GM23338 (cell line): Measurements from ENCODE around the gene PALM. TPM values are rescaled to one million over a fixed set of nuclear protein-coding genes. Genes with fewer than 3 reads are reported as not detected.

Source experiments
- ATAC-seq: fragments of 200-7000 bp; cut with Tn5 transposase; 3 replicates; pipeline ENCODE4 v1.9.1; 2020
- DNase-seq: peaks from one replicate; pipeline ENCODE4 v3.0.0-alpha.2; 2015; ENCODE audit warnings: low spot score
- H2AFZ ChIP-seq: fragments of 200-600 bp; sonication (generic); 2 replicates; pipeline ENCODE4 v1.8.0; 2016; ENCODE audit warnings: antibody characterized with exemption, mild to moderate bottlenecking, moderate library complexity
- H3F3A ChIP-seq: fragments of 200-600 bp; sonication (generic); replicated peaks from 2 replicates; pipeline ENCODE4 v1.8.0; 2017; ENCODE audit warnings: antibody characterized with exemption, mixed run types, low read depth
- H3K27ac ChIP-seq: fragments of 200-600 bp; sonication (generic); 2 replicates; pipeline ENCODE4 v1.6.1; 2016; ENCODE audit warnings: low read depth
- H3K27me3 ChIP-seq: fragments of 200-600 bp; sonication (generic); 2 replicates; pipeline ENCODE4 v1.8.0; 2016; ENCODE audit warnings: mild to moderate bottlenecking, mixed run types, moderate library complexity; ENCODE audit not compliant: insufficient read depth
- H3K36me3 ChIP-seq: fragments of 200-600 bp; sonication (generic); 2 replicates; pipeline ENCODE4 v1.8.0; 2016; ENCODE audit warnings: mild to moderate bottlenecking; ENCODE audit not compliant: insufficient read depth
- H3K4me1 ChIP-seq: fragments of 200-600 bp; sonication (generic); 2 replicates; pipeline ENCODE4 v1.8.0; 2016; ENCODE audit warnings: mild to moderate bottlenecking, moderate library complexity; ENCODE audit not compliant: insufficient read depth
- H3K4me2 ChIP-seq: fragments of 200-600 bp; sonication (generic); 2 replicates; pipeline ENCODE4 v1.7.1; 2017; ENCODE audit warnings: mixed run types
- H3K4me3 ChIP-seq: fragments of 200-600 bp; sonication (generic); 2 replicates; pipeline ENCODE4 v1.6.1; 2016; ENCODE audit warnings: mixed run types
- H3K79me2 ChIP-seq: fragments of 200-600 bp; sonication (generic); replicated peaks from 2 replicates; pipeline ENCODE4 v1.8.0; 2017; ENCODE audit warnings: mild to moderate bottlenecking; ENCODE audit not compliant: insufficient read depth
- H3K9me2 ChIP-seq: fragments of 200-600 bp; sonication (generic); 2 replicates; pipeline ENCODE4 v1.8.0; 2017; ENCODE audit not compliant: insufficient read depth
- H4K20me1 ChIP-seq: fragments of 200-600 bp; sonication (generic); replicated peaks from 2 replicates; pipeline ENCODE4 v1.8.0; 2017; ENCODE audit warnings: mild to moderate bottlenecking; ENCODE audit not compliant: insufficient read depth
- H3K27ac Mint-ChIP-seq: 2 replicates; pipeline ENCODE4 v1.8.0; 2020; ENCODE audit warnings: inconsistent platforms, mild to moderate bottlenecking, moderate library complexity, mixed read lengths
- H3K27me3 Mint-ChIP-seq: 3 replicates; pipeline ENCODE4 v1.8.0; 2022; ENCODE audit warnings: low read depth, mild to moderate bottlenecking, moderate library complexity, mixed read lengths, inconsistent platforms; ENCODE audit not compliant: insufficient read depth, poor library complexity
- H3K36me3 Mint-ChIP-seq: 3 replicates; pipeline ENCODE4 v1.8.0; 2021; ENCODE audit warnings: low read depth, mild to moderate bottlenecking, inconsistent platforms, moderate library complexity, mixed read lengths
- H3K4me1 Mint-ChIP-seq: 3 replicates; pipeline ENCODE4 v1.8.0; 2020; ENCODE audit warnings: mild to moderate bottlenecking, inconsistent platforms, mixed read lengths
- H3K4me3 Mint-ChIP-seq: 3 replicates; pipeline ENCODE4 v1.8.0; 2021; ENCODE audit warnings: moderate library complexity, mild to moderate bottlenecking, inconsistent platforms, mixed read lengths
- H3K9me3 Mint-ChIP-seq: 3 replicates; pipeline ENCODE4 v1.8.0; 2020; ENCODE audit warnings: moderate library complexity, mild to moderate bottlenecking, inconsistent platforms, mixed read lengths
- CREB1 ChIP-seq: fragments of 250-450 bp; sonication (Bioruptor Pico); IDR thresholded peaks from 2 replicates; pipeline ENCODE4 v1.5.0; 2020; ENCODE audit warnings: low read depth, mild to moderate bottlenecking, moderate library complexity
- EZH2 ChIP-seq: fragments of 200-600 bp; sonication (generic); IDR thresholded peaks from one replicate; pipeline ENCODE4 v1.8.0; 2017; ENCODE audit warnings: antibody characterized with exemption, mild to moderate bottlenecking, low read depth; ENCODE audit not compliant: unreplicated experiment
- EZH2phosphoT487 ChIP-seq: fragments of 200-600 bp; sonication (generic); IDR thresholded peaks from one replicate; pipeline ENCODE4 v1.8.1; 2018; ENCODE audit warnings: antibody characterized with exemption; ENCODE audit not compliant: unreplicated experiment
- JUNB ChIP-seq: IDR thresholded peaks from one replicate; pipeline ENCODE4 v1.6.1; 2016; ENCODE audit warnings: antibody characterized with exemption; ENCODE audit not compliant: unreplicated experiment
- NANOG ChIP-seq: IDR thresholded peaks from 2 replicates; pipeline ENCODE4 v1.6.1; 2016; ENCODE audit warnings: antibody characterized with exemption, borderline replicate concordance
- POLR2AphosphoS5 ChIP-seq: IDR thresholded peaks from 2 replicates; pipeline ENCODE4 v1.6.1; 2016; ENCODE audit warnings: antibody characterized with exemption, low read depth
- STAT1 ChIP-seq: IDR thresholded peaks from one replicate; pipeline ENCODE4 v1.6.1; 2016; ENCODE audit warnings: antibody characterized with exemption; ENCODE audit not compliant: unreplicated experiment
- ZNF114 ChIP-seq: fragments of 250-450 bp; sonication (Bioruptor Pico); IDR thresholded peaks from 2 replicates; pipeline ENCODE4 v1.5.0; 2020; ENCODE audit warnings: mild to moderate bottlenecking, moderate library complexity
- ZNF331 ChIP-seq: fragments of 250-450 bp; sonication (Bioruptor Pico); IDR thresholded peaks from 2 replicates; pipeline ENCODE4 v1.5.0; 2020; ENCODE audit warnings: low read depth, mild to moderate bottlenecking, moderate library complexity
- polyA plus RNA-seq: library from polyadenylated mRNA; unstranded; fragments of >200 nt; fragmentation: Nextera tagmentation; extraction: Ambion mirVana; gene quantifications from 2 replicates; pipeline ENCODE4 v1.2.1, GENCODE V29; 2016
- total RNA-seq: library from RNA; depleted of rRNA; stranded (reverse); fragments of >200 nt; shearing (Covaris generic); gene quantifications from 2 replicates; pipeline ENCODE4 v1.2.3, GENCODE V29; 2014
- TF ChIP-seq, protein P1 (sequence below): IDR thresholded peaks from 2 replicates; pipeline ENCODE4 v1.6.1; 2016; ENCODE audit warnings: antibody characterized with exemption
- TF ChIP-seq, protein P2 (sequence below): fragments of 250-450 bp; sonication (Bioruptor Pico); IDR thresholded peaks from 2 replicates; pipeline ENCODE4 v1.5.0; 2020; ENCODE audit warnings: mild to moderate bottlenecking, moderate library complexity
- TF ChIP-seq, protein P3 (sequence below): IDR thresholded peaks from one replicate; pipeline ENCODE4 v1.6.1; 2018; ENCODE audit warnings: antibody characterized with exemption; ENCODE audit not compliant: unreplicated experiment
- TF ChIP-seq, protein P4 (sequence below), 2 experiments: fragments of 200-600 bp in 1 of 2; sonication (generic) in 1 of 2; conservative IDR thresholded peaks; 2 replicates each; pipeline versions ENCODE4 v1.5.1 to v1.6.1; 2016 to 2017; ENCODE audit warnings: antibody characterized with exemption in 2 of 2, low read depth in 2 of 2, mild to moderate bottlenecking in 2 of 2, moderate library complexity in 1 of 2

Gene PALM
- total and polyA plus RNA-seq, 2 experiments from 2014 or later = 3.8 to 26.1 TPM

DNA sequence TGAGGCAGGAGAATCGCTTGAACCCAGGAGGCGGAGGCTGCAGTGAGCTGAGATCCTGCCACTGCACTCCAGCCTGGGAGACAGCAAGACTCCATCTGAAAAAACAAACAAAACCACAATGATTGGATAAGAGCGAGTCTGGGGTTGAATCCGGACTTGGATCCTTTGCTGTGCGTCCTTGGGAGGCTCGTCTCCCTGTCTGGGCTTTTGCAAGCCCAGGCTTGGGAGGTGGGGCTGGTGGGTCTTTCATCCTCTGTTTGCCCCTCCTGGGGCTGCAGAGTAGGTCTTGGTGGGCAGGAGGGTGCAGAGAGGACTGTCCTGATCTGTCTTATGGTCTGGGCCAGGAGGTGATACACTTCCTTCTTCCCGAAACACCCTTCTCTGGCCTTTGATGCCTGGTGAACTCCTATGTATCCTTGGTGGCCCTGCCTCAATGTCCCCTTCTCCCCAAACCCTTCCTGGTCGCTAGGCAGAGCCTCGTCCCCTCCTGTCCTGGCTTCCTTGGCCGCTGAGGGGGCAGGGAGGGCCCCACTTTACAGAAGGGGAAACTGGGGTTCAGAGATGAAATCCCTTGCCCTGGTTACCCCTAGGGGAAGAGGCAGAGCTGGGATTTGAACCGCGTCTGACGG is 16.8 kb downstream of the PALM start:
- Histone ChIP-seq H3K36me3 (no peaks in the 10 kb centered on the region), H2AFZ (no peak overlapping the region), H3K27me3 (0 out of 2 replicates have a peak, but pooled peaks cover 3% of the 10 kb centered on the region), H3K27ac (no peak overlapping the region), H3K9me2 (no peaks in the 10 kb centered on the region), H3F3A (no peaks in the 10 kb centered on the region), H3K4me1 (peaks cover 3% of the 10 kb centered on the region; the same call in 1 of the 2 replicates), H4K20me1 (no peaks in the 10 kb centered on the region; the same call in 1 of the 2 replicates), H3K4me3 (no peak overlapping the region), H3K4me2 (no peak overlapping the region), H3K79me2 (no peaks in the 10 kb centered on the region)
- H3K27me3 Mint-ChIP-seq = no peaks in the 10 kb centered on the region
- H3K9me3 Mint-ChIP-seq = peaks cover 2% of the 10 kb centered on the region; the same call in 1 of the 3 replicates
- no peak overlapping the region for H3K4me3 Mint-ChIP-seq
- H3K4me1 Mint-ChIP-seq = no peaks in the 10 kb centered on the region; the same call in 2 of the 3 replicates
- DNase-seq (no peak), ATAC-seq (no peak)
- no peak overlapping the region for H3K27ac Mint-ChIP-seq
- TF ChIP-seq JUNB (no peak), CREB1 (CRISPR knock-in tag) (no peak), EZH2 (no peak), POLR2AphosphoS5 (no peak), ZNF114 (CRISPR knock-in tag) (no peak), STAT1 (no peak), NANOG (no peak), EZH2phosphoT487 (no peak), ZNF331 (CRISPR knock-in tag) (no peak)
- TF ChIP-seq, protein P1, sequence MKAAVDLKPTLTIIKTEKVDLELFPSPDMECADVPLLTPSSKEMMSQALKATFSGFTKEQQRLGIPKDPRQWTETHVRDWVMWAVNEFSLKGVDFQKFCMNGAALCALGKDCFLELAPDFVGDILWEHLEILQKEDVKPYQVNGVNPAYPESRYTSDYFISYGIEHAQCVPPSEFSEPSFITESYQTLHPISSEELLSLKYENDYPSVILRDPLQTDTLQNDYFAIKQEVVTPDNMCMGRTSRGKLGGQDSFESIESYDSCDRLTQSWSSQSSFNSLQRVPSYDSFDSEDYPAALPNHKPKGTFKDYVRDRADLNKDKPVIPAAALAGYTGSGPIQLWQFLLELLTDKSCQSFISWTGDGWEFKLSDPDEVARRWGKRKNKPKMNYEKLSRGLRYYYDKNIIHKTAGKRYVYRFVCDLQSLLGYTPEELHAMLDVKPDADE = no peak
- TF ChIP-seq, protein P2, sequence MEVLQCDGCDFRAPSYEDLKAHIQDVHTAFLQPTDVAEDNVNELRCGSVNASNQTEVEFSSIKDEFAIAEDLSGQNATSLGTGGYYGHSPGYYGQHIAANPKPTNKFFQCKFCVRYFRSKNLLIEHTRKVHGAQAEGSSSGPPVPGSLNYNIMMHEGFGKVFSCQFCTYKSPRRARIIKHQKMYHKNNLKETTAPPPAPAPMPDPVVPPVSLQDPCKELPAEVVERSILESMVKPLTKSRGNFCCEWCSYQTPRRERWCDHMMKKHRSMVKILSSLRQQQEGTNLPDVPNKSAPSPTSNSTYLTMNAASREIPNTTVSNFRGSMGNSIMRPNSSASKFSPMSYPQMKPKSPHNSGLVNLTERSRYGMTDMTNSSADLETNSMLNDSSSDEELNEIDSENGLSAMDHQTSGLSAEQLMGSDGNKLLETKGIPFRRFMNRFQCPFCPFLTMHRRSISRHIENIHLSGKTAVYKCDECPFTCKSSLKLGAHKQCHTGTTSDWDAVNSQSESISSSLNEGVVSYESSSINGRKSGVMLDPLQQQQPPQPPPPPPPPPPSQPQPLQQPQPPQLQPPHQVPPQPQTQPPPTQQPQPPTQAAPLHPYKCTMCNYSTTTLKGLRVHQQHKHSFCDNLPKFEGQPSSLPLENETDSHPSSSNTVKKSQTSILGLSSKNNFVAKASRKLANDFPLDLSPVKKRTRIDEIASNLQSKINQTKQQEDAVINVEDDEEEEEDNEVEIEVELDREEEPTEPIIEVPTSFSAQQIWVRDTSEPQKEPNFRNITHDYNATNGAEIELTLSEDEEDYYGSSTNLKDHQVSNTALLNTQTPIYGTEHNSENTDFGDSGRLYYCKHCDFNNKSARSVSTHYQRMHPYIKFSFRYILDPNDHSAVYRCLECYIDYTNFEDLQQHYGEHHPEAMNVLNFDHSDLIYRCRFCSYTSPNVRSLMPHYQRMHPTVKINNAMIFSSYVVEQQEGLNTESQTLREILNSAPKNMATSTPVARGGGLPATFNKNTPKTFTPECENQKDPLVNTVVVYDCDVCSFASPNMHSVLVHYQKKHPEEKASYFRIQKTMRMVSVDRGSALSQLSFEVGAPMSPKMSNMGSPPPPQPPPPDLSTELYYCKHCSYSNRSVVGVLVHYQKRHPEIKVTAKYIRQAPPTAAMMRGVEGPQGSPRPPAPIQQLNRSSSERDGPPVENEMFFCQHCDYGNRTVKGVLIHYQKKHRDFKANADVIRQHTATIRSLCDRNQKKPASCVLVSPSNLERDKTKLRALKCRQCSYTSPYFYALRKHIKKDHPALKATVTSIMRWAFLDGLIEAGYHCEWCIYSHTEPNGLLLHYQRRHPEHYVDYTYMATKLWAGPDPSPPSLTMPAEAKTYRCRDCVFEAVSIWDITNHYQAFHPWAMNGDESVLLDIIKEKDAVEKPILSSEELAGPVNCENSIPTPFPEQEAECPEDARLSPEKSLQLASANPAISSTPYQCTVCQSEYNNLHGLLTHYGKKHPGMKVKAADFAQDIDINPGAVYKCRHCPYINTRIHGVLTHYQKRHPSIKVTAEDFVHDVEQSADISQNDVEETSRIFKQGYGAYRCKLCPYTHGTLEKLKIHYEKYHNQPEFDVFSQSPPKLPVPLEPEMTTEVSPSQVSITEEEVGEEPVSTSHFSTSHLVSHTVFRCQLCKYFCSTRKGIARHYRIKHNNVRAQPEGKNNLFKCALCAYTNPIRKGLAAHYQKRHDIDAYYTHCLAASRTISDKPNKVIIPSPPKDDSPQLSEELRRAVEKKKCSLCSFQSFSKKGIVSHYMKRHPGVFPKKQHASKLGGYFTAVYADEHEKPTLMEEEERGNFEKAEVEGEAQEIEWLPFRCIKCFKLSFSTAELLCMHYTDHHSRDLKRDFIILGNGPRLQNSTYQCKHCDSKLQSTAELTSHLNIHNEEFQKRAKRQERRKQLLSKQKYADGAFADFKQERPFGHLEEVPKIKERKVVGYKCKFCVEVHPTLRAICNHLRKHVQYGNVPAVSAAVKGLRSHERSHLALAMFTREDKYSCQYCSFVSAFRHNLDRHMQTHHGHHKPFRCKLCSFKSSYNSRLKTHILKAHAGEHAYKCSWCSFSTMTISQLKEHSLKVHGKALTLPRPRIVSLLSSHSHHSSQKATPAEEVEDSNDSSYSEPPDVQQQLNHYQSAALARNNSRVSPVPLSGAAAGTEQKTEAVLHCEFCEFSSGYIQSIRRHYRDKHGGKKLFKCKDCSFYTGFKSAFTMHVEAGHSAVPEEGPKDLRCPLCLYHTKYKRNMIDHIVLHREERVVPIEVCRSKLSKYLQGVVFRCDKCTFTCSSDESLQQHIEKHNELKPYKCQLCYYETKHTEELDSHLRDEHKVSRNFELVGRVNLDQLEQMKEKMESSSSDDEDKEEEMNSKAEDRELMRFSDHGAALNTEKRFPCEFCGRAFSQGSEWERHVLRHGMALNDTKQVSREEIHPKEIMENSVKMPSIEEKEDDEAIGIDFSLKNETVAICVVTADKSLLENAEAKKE (CRISPR knock-in tag) = no peak
- TF ChIP-seq, protein P3, sequence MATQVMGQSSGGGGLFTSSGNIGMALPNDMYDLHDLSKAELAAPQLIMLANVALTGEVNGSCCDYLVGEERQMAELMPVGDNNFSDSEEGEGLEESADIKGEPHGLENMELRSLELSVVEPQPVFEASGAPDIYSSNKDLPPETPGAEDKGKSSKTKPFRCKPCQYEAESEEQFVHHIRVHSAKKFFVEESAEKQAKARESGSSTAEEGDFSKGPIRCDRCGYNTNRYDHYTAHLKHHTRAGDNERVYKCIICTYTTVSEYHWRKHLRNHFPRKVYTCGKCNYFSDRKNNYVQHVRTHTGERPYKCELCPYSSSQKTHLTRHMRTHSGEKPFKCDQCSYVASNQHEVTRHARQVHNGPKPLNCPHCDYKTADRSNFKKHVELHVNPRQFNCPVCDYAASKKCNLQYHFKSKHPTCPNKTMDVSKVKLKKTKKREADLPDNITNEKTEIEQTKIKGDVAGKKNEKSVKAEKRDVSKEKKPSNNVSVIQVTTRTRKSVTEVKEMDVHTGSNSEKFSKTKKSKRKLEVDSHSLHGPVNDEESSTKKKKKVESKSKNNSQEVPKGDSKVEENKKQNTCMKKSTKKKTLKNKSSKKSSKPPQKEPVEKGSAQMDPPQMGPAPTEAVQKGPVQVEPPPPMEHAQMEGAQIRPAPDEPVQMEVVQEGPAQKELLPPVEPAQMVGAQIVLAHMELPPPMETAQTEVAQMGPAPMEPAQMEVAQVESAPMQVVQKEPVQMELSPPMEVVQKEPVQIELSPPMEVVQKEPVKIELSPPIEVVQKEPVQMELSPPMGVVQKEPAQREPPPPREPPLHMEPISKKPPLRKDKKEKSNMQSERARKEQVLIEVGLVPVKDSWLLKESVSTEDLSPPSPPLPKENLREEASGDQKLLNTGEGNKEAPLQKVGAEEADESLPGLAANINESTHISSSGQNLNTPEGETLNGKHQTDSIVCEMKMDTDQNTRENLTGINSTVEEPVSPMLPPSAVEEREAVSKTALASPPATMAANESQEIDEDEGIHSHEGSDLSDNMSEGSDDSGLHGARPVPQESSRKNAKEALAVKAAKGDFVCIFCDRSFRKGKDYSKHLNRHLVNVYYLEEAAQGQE = no peak
- TF ChIP-seq, protein P4, sequence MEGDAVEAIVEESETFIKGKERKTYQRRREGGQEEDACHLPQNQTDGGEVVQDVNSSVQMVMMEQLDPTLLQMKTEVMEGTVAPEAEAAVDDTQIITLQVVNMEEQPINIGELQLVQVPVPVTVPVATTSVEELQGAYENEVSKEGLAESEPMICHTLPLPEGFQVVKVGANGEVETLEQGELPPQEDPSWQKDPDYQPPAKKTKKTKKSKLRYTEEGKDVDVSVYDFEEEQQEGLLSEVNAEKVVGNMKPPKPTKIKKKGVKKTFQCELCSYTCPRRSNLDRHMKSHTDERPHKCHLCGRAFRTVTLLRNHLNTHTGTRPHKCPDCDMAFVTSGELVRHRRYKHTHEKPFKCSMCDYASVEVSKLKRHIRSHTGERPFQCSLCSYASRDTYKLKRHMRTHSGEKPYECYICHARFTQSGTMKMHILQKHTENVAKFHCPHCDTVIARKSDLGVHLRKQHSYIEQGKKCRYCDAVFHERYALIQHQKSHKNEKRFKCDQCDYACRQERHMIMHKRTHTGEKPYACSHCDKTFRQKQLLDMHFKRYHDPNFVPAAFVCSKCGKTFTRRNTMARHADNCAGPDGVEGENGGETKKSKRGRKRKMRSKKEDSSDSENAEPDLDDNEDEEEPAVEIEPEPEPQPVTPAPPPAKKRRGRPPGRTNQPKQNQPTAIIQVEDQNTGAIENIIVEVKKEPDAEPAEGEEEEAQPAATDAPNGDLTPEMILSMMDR (conservative IDR thresholded peaks at IDR 0.05; ENCODE audit: low read depth in 2 of 2) = no peak
- no peaks in the 10 kb centered on the region for H3K36me3 Mint-ChIP-seq
